Erythroblast (primary cell): ENCODE measurements around the gene MUSK.

ENCODE experiments used
- GATA1 ChIP-seq: IDR thresholded peaks from 2 replicates; pipeline ENCODE4 v1.6.1; 2011; ENCODE audit warnings: low read depth, mild to moderate bottlenecking, control low read depth, low read length, moderate library complexity
- POLR2A ChIP-seq: IDR thresholded peaks from 2 replicates; pipeline ENCODE4 v1.6.1; 2011; ENCODE audit warnings: mild to moderate bottlenecking, low read length

- TF ChIP-seq POLR2A (no peak), GATA1 (no peak)
Observed at GRCh38 chr9:110815361-110815760, 146.8 kb downstream of the MUSK start.
